Fibroblast of lung (primary cell): ENCODE data around the gene GABRG2. TPM values are rescaled to one million over a fixed set of nuclear protein-coding genes. Genes with fewer than 3 reads are reported as not detected.

ENCODE experiments used
- DNase-seq, 2 donors: peaks; one replicate each; pipeline versions ENCODE4 v3.0.0 to v3.0.0-alpha.2; 2010; ENCODE audit warnings: low read depth in 2 of 2
- H2AFZ ChIP-seq: 2 replicates; pipeline ENCODE4 v1.5.1; 2012; ENCODE audit warnings: low read length, control low read depth, inconsistent platforms
- H3K27ac ChIP-seq: 2 replicates; pipeline ENCODE4 v1.5.1; 2011; ENCODE audit warnings: low read length, control low read depth; ENCODE audit not compliant: insufficient read depth
- H3K27me3 ChIP-seq: 2 replicates; pipeline ENCODE4 v1.5.1; 2011; ENCODE audit warnings: mild to moderate bottlenecking, low read length; ENCODE audit not compliant: control insufficient read depth, insufficient read depth
- H3K36me3 ChIP-seq: 2 replicates; pipeline ENCODE4 v1.5.1; 2011; ENCODE audit warnings: low read length; ENCODE audit not compliant: control insufficient read depth, insufficient read depth
- H3K4me1 ChIP-seq: 2 replicates; pipeline ENCODE4 v1.5.1; 2011; ENCODE audit warnings: low read length; ENCODE audit not compliant: control insufficient read depth, insufficient read depth; ENCODE audit errors: extremely low read depth
- H3K4me2 ChIP-seq: 2 replicates; pipeline ENCODE4 v1.5.1; 2011; ENCODE audit warnings: low read length, control low read depth; ENCODE audit not compliant: insufficient read depth; ENCODE audit errors: extremely low read depth
- H3K4me3 ChIP-seq, 4 experiments: fragments of 200-600 bp in 1 of 4; sonication (generic) in 1 of 4; replicated peaks in 1 of 4; 2 replicates each; pipeline ENCODE4 v1.5.1; 2011 to 2016; ENCODE audit warnings: low read length in 4 of 4, low read depth in 3 of 4, mild to moderate bottlenecking in 3 of 4, control low read depth in 2 of 4, inconsistent platforms in 1 of 4, mixed read lengths in 1 of 4; ENCODE audit not compliant: insufficient read depth in 1 of 4; ENCODE audit errors: control extremely low read depth in 1 of 4
- H3K79me2 ChIP-seq: 2 replicates; pipeline ENCODE4 v1.5.1; 2012; ENCODE audit warnings: mild to moderate bottlenecking, low read length, inconsistent platforms; ENCODE audit not compliant: control insufficient read depth, insufficient read depth
- H3K9ac ChIP-seq: 2 replicates; pipeline ENCODE4 v1.5.1; 2011; ENCODE audit warnings: mild to moderate bottlenecking, low read length, control low read depth; ENCODE audit not compliant: insufficient read depth
- H3K9me3 ChIP-seq: 2 replicates; pipeline ENCODE4 v1.5.1; 2012; ENCODE audit warnings: low read depth, low read length; ENCODE audit not compliant: control insufficient read depth, insufficient read depth
- H4K20me1 ChIP-seq: 2 replicates; pipeline ENCODE4 v1.5.1; 2011; ENCODE audit warnings: low read length; ENCODE audit not compliant: control insufficient read depth, insufficient read depth; ENCODE audit errors: extremely low read depth
- EZH2 ChIP-seq: IDR thresholded peaks from 2 replicates; pipeline ENCODE4 v1.5.1; 2012; ENCODE audit warnings: low read length, control low read depth, mild to moderate bottlenecking; ENCODE audit errors: missing control alignments
- polyA plus RNA-seq, 2 donors: library from polyadenylated mRNA; depleted of rRNA in 1 of 2; stranded (reverse) in 1 of 2; unstranded in 1 of 2; fragments of >200 nt; gene quantifications; 2 replicates each; pipeline ENCODE4 v1.2.1, GENCODE V29; 2011 to 2012; ENCODE audit warnings: missing spikeins in 1 of 2
- total RNA-seq: library from RNA; depleted of rRNA; stranded (reverse); fragments of >200 nt; gene quantifications from 2 replicates; pipeline ENCODE4 v1.2.1, GENCODE V29; 2014
- TF ChIP-seq, protein P1 (sequence below), 2 donors: IDR thresholded peaks in 1 of 2; conservative IDR thresholded peaks in 1 of 2; 1 replicate in 1 of 2; 2 replicates in 1 of 2; pipeline ENCODE4 v1.5.1; 2011 to 2012; ENCODE audit warnings: low read length in 2 of 2, control low read depth in 1 of 2, inconsistent platforms in 1 of 2, low read depth in 1 of 2, mild to moderate bottlenecking in 1 of 2

Gene GABRG2
- total and polyA plus RNA-seq, 2 donors (not counting 1 experiment from before 2014, with no cell fraction given): not detected

DNA sequence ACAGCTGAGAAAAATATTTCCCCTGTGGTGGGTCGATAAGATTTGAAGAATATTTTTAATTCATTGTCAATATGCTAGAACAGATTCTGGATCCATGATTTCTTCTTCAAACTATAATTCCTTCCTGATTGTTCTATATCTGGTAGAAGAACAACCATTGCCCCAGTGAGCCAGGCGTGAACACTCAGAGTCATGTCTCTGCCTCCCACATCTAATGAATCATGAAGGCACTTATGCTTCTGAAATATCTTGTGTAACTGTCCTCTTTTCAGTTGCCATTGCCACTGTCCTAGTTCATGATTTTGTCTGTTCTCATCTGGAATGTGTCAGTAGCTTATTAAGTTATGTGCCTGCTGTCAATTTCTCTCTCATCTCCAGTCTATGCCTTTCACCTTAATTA, 40.0 kb downstream of the GABRG2 start:
- Histone ChIP-seq H3K27me3 (no peaks in the 10 kb centered on the region), H3K27ac (no peak overlapping the region), H4K20me1 (no peaks in the 10 kb centered on the region), H3K9ac (no peak overlapping the region), H3K9me3 (no peaks in the 10 kb centered on the region), H2AFZ (no peak overlapping the region), H3K36me3 (no peaks in the 10 kb centered on the region), H3K4me1 (no peaks in the 10 kb centered on the region), H3K79me2 (no peaks in the 10 kb centered on the region), H3K4me3 (no peak overlapping the region), H3K4me2 (no peak overlapping the region)
- TF ChIP-seq, protein P1, sequence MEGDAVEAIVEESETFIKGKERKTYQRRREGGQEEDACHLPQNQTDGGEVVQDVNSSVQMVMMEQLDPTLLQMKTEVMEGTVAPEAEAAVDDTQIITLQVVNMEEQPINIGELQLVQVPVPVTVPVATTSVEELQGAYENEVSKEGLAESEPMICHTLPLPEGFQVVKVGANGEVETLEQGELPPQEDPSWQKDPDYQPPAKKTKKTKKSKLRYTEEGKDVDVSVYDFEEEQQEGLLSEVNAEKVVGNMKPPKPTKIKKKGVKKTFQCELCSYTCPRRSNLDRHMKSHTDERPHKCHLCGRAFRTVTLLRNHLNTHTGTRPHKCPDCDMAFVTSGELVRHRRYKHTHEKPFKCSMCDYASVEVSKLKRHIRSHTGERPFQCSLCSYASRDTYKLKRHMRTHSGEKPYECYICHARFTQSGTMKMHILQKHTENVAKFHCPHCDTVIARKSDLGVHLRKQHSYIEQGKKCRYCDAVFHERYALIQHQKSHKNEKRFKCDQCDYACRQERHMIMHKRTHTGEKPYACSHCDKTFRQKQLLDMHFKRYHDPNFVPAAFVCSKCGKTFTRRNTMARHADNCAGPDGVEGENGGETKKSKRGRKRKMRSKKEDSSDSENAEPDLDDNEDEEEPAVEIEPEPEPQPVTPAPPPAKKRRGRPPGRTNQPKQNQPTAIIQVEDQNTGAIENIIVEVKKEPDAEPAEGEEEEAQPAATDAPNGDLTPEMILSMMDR (conservative IDR thresholded peaks at IDR 0.05 in 1 of 2, IDR thresholded peaks at IDR 0.05 in 1 of 2; ENCODE audit: low read depth in 1 of 2, low read length in 2 of 2): no peak
- no peak for TF ChIP-seq EZH2
- no peak for DNase-seq

DNA sequence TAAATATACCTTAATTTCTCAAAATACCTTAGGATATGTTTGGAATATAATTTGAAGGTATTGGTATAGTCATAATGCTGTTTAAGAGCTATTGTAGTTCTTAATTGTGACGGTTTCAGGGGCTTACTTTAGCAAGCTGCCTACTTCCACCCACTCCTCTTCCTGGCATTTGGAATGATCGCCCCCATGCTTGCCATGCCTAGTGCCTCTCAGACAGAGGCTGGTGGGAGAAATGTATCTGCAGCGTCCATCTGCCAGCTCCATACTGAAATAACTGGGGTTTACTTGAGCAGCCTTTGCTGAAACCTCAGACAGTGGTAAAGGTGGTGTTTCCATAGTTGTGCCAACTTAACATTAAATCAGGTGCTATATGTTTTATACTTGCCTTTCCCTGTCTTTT, 52.2 kb downstream of the GABRG2 start:
- Histone ChIP-seq H3K79me2 (no peaks in the 10 kb centered on the region), H3K36me3 (no peaks in the 10 kb centered on the region), H3K4me3 (no peak overlapping the region), H3K4me2 (no peak overlapping the region), H2AFZ (no peak overlapping the region), H3K27me3 (no peaks in the 10 kb centered on the region), H4K20me1 (no peaks in the 10 kb centered on the region), H3K9me3 (no peaks in the 10 kb centered on the region), H3K4me1 (no peaks in the 10 kb centered on the region), H3K27ac (no peak overlapping the region), H3K9ac (no peak overlapping the region)
- TF ChIP-seq, protein P1 (conservative IDR thresholded peaks at IDR 0.05 in 1 of 2, IDR thresholded peaks at IDR 0.05 in 1 of 2; ENCODE audit: low read depth in 1 of 2, low read length in 2 of 2): no peak
- no peak for TF ChIP-seq EZH2
- DNase-seq: no peak

DNA sequence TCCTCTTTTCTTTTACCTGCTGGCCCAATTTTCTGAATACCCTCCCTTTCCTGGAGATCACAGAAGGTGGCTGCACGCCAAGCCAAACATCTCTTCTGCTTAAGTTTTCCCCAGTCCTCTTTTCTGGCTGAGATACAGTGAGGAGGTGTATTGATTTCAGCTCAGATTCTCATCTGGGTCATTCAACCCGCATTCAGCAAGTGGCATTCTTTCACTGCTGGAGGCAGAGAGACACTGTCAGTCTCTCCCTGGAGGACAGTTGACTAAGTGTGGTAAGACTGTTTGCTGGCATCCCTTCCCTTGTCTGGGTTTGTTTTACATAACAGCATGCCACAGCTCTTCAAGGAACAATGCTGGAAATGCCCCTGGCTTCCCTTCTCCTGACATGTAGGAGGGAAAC, 60.5 kb downstream of the GABRG2 start:
- no peak overlapping the region for H2AFZ ChIP-seq
- no peak overlapping the region for H3K27ac ChIP-seq
- no peak overlapping the region for H3K4me3 ChIP-seq
- H4K20me1 ChIP-seq: no peaks in the 10 kb centered on the region
- no peak for DNase-seq
- no peaks in the 10 kb centered on the region for H3K36me3 ChIP-seq
- no peaks in the 10 kb centered on the region for H3K9me3 ChIP-seq
- TF ChIP-seq, protein P1 (conservative IDR thresholded peaks at IDR 0.05 in 1 of 2, IDR thresholded peaks at IDR 0.05 in 1 of 2; ENCODE audit: low read depth in 1 of 2, low read length in 2 of 2): no peak
- TF ChIP-seq EZH2: no peak
- no peak overlapping the region for H3K9ac ChIP-seq
- no peak overlapping the region for H3K4me2 ChIP-seq
- H3K27me3 ChIP-seq: no peaks in the 10 kb centered on the region
- no peaks in the 10 kb centered on the region for H3K4me1 ChIP-seq
- H3K79me2 ChIP-seq: no peaks in the 10 kb centered on the region
